H1 (cell line): ENCODE measurements around the gene IAPP. TPM values are rescaled to one million over a fixed set of nuclear protein-coding genes. Genes with fewer than 3 reads are reported as not detected.

ENCODE experiments used
- CTCF ChIA-PET: fragments of 300-600 bp; sonication (Branson Sonifier 250); formaldehyde crosslinking; loops from one replicate; lab custom pipeline; 2021; ENCODE audit not compliant: partially characterized antibody; lab: Charles Lee
- POLR2A ChIA-PET: fragments of 300-600 bp; sonication (Branson Sonifier 250); formaldehyde crosslinking; loops from one replicate; lab custom pipeline; 2021; ENCODE audit warnings: inconsistent platforms; ENCODE audit not compliant: partially characterized antibody; lab: Charles Lee
- DNase-seq, 2 experiments: peaks; one replicate each; pipeline versions ENCODE4 v3.0.0 to v3.0.0-alpha.2; 2010 to 2022; ENCODE audit warnings: low spot score in 2 of 2, low read depth in 1 of 2, mixed read lengths in 1 of 2
- FAIRE-seq: peaks from 2 replicates; lab custom pipeline; 2011; peaks lifted over from hg19 to GRCh38; lab: Jason Lieb, UNC
- H2AFZ ChIP-seq: 2 replicates; pipeline ENCODE4 v1.8.1; 2012; ENCODE audit warnings: low read length, inconsistent platforms
- H2AK5ac ChIP-seq: 2 replicates; pipeline ENCODE4 v1.6.1; 2013; ENCODE audit warnings: low read depth, low read length
- H2BK120ac ChIP-seq: replicated peaks from 2 replicates; pipeline ENCODE3; 2013; ENCODE audit warnings: low read depth, low read length, inconsistent platforms
- H2BK12ac ChIP-seq: 2 replicates; pipeline ENCODE4 v1.6.1; 2013; ENCODE audit warnings: low read depth, low read length
- H2BK15ac ChIP-seq: 2 replicates; pipeline ENCODE4 v1.6.1; 2013; ENCODE audit warnings: low read length
- H2BK20ac ChIP-seq: 2 replicates; pipeline ENCODE4 v1.6.1; 2013; ENCODE audit warnings: low read length
- H2BK5ac ChIP-seq: 2 replicates; pipeline ENCODE4 v1.6.1; 2013; ENCODE audit warnings: low read depth, low read length
- H3K14ac ChIP-seq: 2 replicates; pipeline ENCODE4 v1.6.1; 2013; ENCODE audit warnings: inconsistent platforms; ENCODE audit not compliant: insufficient read length
- H3K18ac ChIP-seq: 2 replicates; pipeline ENCODE4 v1.6.1; 2013; ENCODE audit warnings: low read length; ENCODE audit errors: extremely low read depth
- H3K23ac ChIP-seq: 2 replicates; pipeline ENCODE4 v1.6.1; 2013; ENCODE audit warnings: inconsistent platforms; ENCODE audit not compliant: insufficient read length
- H3K23me2 ChIP-seq: 2 replicates; pipeline ENCODE4 v1.6.1; 2013; ENCODE audit warnings: low read depth, low read length
- H3K27ac ChIP-seq: 2 replicates; pipeline ENCODE4 v1.6.1; 2011; ENCODE audit warnings: low read depth, low read length, inconsistent platforms
- H3K27me3 ChIP-seq, 4 experiments: replicated peaks in 1 of 4; 1 replicate in 1 of 4; 2 replicates in 3 of 4; pipeline versions ENCODE4 v1.6.1 to v1.8.1; 2011 to 2013; ENCODE audit warnings: low read length in 3 of 4, mild to moderate bottlenecking in 3 of 4, inconsistent platforms in 2 of 4, mixed read lengths in 2 of 4, moderate library complexity in 1 of 4; ENCODE audit not compliant: control insufficient read depth in 3 of 4, insufficient read depth in 3 of 4; ENCODE audit errors: extremely low read depth in 1 of 4
- H3K36me3 ChIP-seq, 4 experiments: 2 replicates each; pipeline versions ENCODE4 v1.6.1 to v1.8.1; 2011 to 2013; ENCODE audit warnings: mild to moderate bottlenecking in 4 of 4, low read length in 3 of 4, moderate library complexity in 2 of 4, control low read depth in 1 of 4, inconsistent platforms in 1 of 4; ENCODE audit not compliant: insufficient read depth in 4 of 4, control insufficient read depth in 2 of 4
- H3K4ac ChIP-seq: replicated peaks from 2 replicates; pipeline ENCODE3; 2013; ENCODE audit warnings: low read length, low read depth, mixed read lengths, inconsistent platforms; ENCODE audit not compliant: insufficient read length
- H3K4me1 ChIP-seq, 4 experiments: replicated peaks in 1 of 4; 1 replicate in 1 of 4; 2 replicates in 3 of 4; pipeline versions ENCODE4 v1.6.1 to v1.8.1; 2011 to 2013; ENCODE audit warnings: low read length in 3 of 4, inconsistent platforms in 2 of 4, mixed read lengths in 1 of 4; ENCODE audit not compliant: insufficient read depth in 4 of 4, control insufficient read depth in 3 of 4
- H3K4me2 ChIP-seq, 2 experiments: 2 replicates each; pipeline versions ENCODE4 v1.6.1 to v1.8.1; 2011 to 2013; ENCODE audit warnings: low read depth in 2 of 2, low read length in 2 of 2, control low read depth in 1 of 2, inconsistent platforms in 1 of 2, mild to moderate bottlenecking in 1 of 2; ENCODE audit not compliant: insufficient read depth in 1 of 2
- H3K4me3 ChIP-seq, 4 experiments: fragments of 200-600, 300-600 bp in 1 of 4; sonication (generic), shearing (Covaris generic), sonication (Bioruptor Twin) in 1 of 4; 2 replicates each; pipeline versions ENCODE4 v1.5.1 to v1.8.1; 2011 to 2016; ENCODE audit warnings: low read length in 4 of 4, low read depth in 3 of 4, control low read depth in 2 of 4, inconsistent platforms in 2 of 4, mild to moderate bottlenecking in 2 of 4, mixed read lengths in 1 of 4, moderate library complexity in 1 of 4; ENCODE audit not compliant: insufficient read depth in 2 of 4; ENCODE audit errors: extremely low read depth in 1 of 4
- H3K56ac ChIP-seq: replicated peaks from 2 replicates; pipeline ENCODE3; 2013; ENCODE audit warnings: low read depth, mild to moderate bottlenecking, mixed read lengths, low read length, inconsistent platforms; ENCODE audit not compliant: insufficient read length
- H3K79me1 ChIP-seq: 2 replicates; pipeline ENCODE4 v1.6.1; 2013; ENCODE audit warnings: low read depth, low read length, control low read depth
- H3K79me2 ChIP-seq, 2 experiments: 2 replicates each; pipeline versions ENCODE4 v1.6.1 to v1.8.1; 2012 to 2013; ENCODE audit warnings: low read length in 2 of 2, mild to moderate bottlenecking in 2 of 2, inconsistent platforms in 1 of 2; ENCODE audit not compliant: insufficient read depth in 2 of 2, control insufficient read depth in 1 of 2
- H3K9ac ChIP-seq, 4 experiments: replicated peaks in 1 of 4; 1 replicate in 1 of 4; 2 replicates in 3 of 4; pipeline versions ENCODE4 v1.6.1 to v1.8.1; 2011 to 2013; ENCODE audit warnings: low read depth in 3 of 4, low read length in 3 of 4, control low read depth in 2 of 4, mild to moderate bottlenecking in 2 of 4, moderate library complexity in 2 of 4, inconsistent platforms in 1 of 4; ENCODE audit errors: extremely low read depth in 1 of 4
- H3K9me3 ChIP-seq, 2 experiments: 2 replicates each; pipeline versions ENCODE4 v1.6.1 to v1.8.1; 2012 to 2013; ENCODE audit warnings: mild to moderate bottlenecking in 2 of 2, moderate library complexity in 2 of 2, control low read depth in 1 of 2, inconsistent platforms in 1 of 2, low read depth in 1 of 2, low read length in 1 of 2, mixed read lengths in 1 of 2; ENCODE audit not compliant: insufficient read depth in 2 of 2
- H4K20me1 ChIP-seq, 2 experiments: replicated peaks in 1 of 2; 2 replicates each; pipeline versions ENCODE3 to v1.8.1; 2011 to 2013; ENCODE audit warnings: inconsistent platforms in 2 of 2, low read length in 2 of 2, mild to moderate bottlenecking in 1 of 2; ENCODE audit not compliant: insufficient read depth in 2 of 2, control insufficient read depth in 1 of 2
- H4K5ac ChIP-seq: 2 replicates; pipeline ENCODE4 v1.6.1; 2013; ENCODE audit warnings: low read length, low read depth, mixed read lengths, inconsistent platforms; ENCODE audit not compliant: insufficient read length
- H4K8ac ChIP-seq: 2 replicates; pipeline ENCODE4 v1.8.0; 2013; ENCODE audit warnings: mild to moderate bottlenecking, moderate library complexity, low read length, inconsistent platforms; ENCODE audit not compliant: insufficient read depth; ENCODE audit errors: extremely low read depth
- H4K91ac ChIP-seq: replicated peaks from 2 replicates; pipeline ENCODE3; 2013; ENCODE audit warnings: low read length, mixed read lengths, inconsistent platforms; ENCODE audit not compliant: insufficient read length
- ASH2L ChIP-seq: fragments of 200-600, 300-600 bp; sonication (generic); IDR thresholded peaks from one replicate; pipeline ENCODE4 v1.7.1; 2017; ENCODE audit warnings: low read length
- BACH1 ChIP-seq: IDR thresholded peaks from 2 replicates; pipeline ENCODE4 v1.6.1; 2012; ENCODE audit warnings: low read length, improper control_type of control experiment
- CREB1 ChIP-seq: IDR thresholded peaks from 2 replicates; pipeline ENCODE4 v1.6.1; 2012; ENCODE audit warnings: inconsistent platforms
- RXRA ChIP-seq: IDR thresholded peaks from 2 replicates; pipeline ENCODE4 v1.6.1; 2011; ENCODE audit warnings: low read depth, mild to moderate bottlenecking, low read length, moderate library complexity; ENCODE audit not compliant: insufficient read depth
- SP4 ChIP-seq: IDR thresholded peaks from 2 replicates; pipeline ENCODE4 v1.6.1; 2012; ENCODE audit warnings: low read length, inconsistent platforms
- WGBS, 2 experiments: shearing (Covaris generic) in 1 of 2; methylation state at CpG; one replicate each; pipeline versions ENCODE4 v1.1.6 to v1.1.7; 2013 to 2015; ENCODE audit warnings: low lambda C conversion rate in 2 of 2, mixed read lengths in 2 of 2, inconsistent platforms in 1 of 2, low coverage in 1 of 2, missing lambda C conversion rate in 1 of 2; ENCODE audit not compliant: insufficient replicate concordance in 2 of 2, insufficient coverage in 1 of 2, insufficient read length in 1 of 2; ENCODE audit errors: extremely low coverage in 1 of 2, missing lambda C conversion rate in 1 of 2; 5-methylcytosine and 5-hydroxymethylcytosine counted together
- polyA plus RNA-seq, 7 experiments: library from polyadenylated mRNA; depleted of rRNA in 3 of 7; stranded (reverse) in 5 of 7; unstranded in 2 of 7; fragments of >200 nt in 5 of 7; fragments of 200-250 nt in 2 of 7; gene quantifications; 1 replicate in 5 of 7; 2 replicates in 1 of 7; 4 replicates in 1 of 7; pipeline versions ENCODE4 v1.2.1 to v1.2.3, GENCODE V29; 2011 to 2013; ENCODE audit warnings: missing spikeins in 2 of 7, mixed read lengths in 2 of 7
- total RNA-seq: library from RNA; stranded (reverse); fragmentation: NEBNext Ultra II Directional; extraction: Animal tissue kit (Norgen Biotek cat#: 25700); gene quantifications from 2 replicates; pipeline ENCODE4 v1.2.1, GENCODE V29; 2021

The IAPP gene
- total and polyA plus RNA-seq, 2 of the 8 experiments (the other 6 are each of a cell fraction or from before 2014, with no cell fraction given), result not detected

DNA sequence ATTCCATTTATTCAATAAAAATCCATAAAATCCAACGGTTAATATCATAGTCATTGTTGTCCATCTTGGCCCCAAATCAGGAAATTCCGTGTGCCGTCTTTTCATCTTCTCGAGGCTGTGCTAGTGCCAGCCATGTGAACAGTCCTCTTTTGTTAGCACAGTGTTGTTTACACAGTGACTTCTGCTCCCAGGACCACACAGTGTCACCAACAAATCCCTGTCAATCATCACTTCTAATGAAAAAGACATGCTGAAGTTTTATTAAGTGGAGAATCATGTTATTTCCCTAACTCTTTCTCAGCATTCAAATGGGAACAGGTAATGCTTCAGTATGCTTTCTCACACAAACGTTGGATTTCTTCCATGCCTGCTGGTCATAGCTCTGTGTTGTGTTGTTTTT is 36.0 kb upstream of the IAPP start:
- H3K4me2 ChIP-seq, result no peak overlapping the region
- H2AK5ac ChIP-seq, result no peak overlapping the region
- H4K5ac ChIP-seq, result no peak overlapping the region
- no peak overlapping the region for H3K4ac ChIP-seq
- H3K23me2 ChIP-seq, result no peaks in the 10 kb centered on the region
- no peak overlapping the region for H2BK12ac ChIP-seq
- H3K18ac ChIP-seq, result no peak overlapping the region
- no peak overlapping the region for H2BK5ac ChIP-seq
- no peak for TF ChIP-seq CREB1
- TF ChIP-seq RXRA, result no peak
- TF ChIP-seq SP4, result no peak
- TF ChIP-seq BACH1, result no peak
- TF ChIP-seq ASH2L, result no peak
- no peak overlapping the region for H3K23ac ChIP-seq
- peaks cover 0 to 1% (median 0%) of the 10 kb centered on the region in 4 experiments; a peak in 1 of 7 replicates for H3K27me3 ChIP-seq
- no peak overlapping the region for H3K9ac ChIP-seq
- FAIRE-seq, result no peak
- no peak overlapping the region for H2BK120ac ChIP-seq
- peaks cover 0 to 4% (median 3%) of the 10 kb centered on the region in 4 experiments; a peak in 2 of 7 replicates for H3K4me1 ChIP-seq
- no peak overlapping the region for H2BK15ac ChIP-seq
- WGBS, 2 experiments, result 93 to 100% methylated on average over 1 to 5 of the region's 5 CpGs
- ChIA-PET POLR2A (no interaction called here), CTCF (interaction anchor here (0.9 kb wide), 1 partner anchor 171 kb away, joined by 3 read pairs; no protein-coding TSS in a partner anchor)
- no peak overlapping the region for H2BK20ac ChIP-seq
- DNase-seq, result no peak
- H3K27ac ChIP-seq, result no peak overlapping the region
- H3K14ac ChIP-seq, result no peak overlapping the region
- H4K20me1 ChIP-seq, result no peaks in the 10 kb centered on the region
- H3K9me3 ChIP-seq, result peaks cover 10 to 14% of the 10 kb centered on the region in 2 experiments; a peak in 2 of 4 replicates
- H4K91ac ChIP-seq, result no peak overlapping the region
- no peaks in the 10 kb centered on the region for H3K79me2 ChIP-seq
- no peak overlapping the region for H3K4me3 ChIP-seq
- H3K36me3 ChIP-seq, result peaks cover 0 to 3% (median 1%) of the 10 kb centered on the region in 4 experiments; a peak in 2 of 8 replicates
- H3K56ac ChIP-seq, result no peak overlapping the region
- H4K8ac ChIP-seq, result no peak overlapping the region
- no peaks in the 10 kb centered on the region for H3K79me1 ChIP-seq
- H2AFZ ChIP-seq, result no peak overlapping the region
